GM18873 (cell line): ENCODE results near the gene KIAA1671.

Experiments used
- ATAC-seq: cut with Tn5 transposase; IDR thresholded peaks from one replicate; pipeline ENCODE4 v1.9.1; 2021; ENCODE audit warnings: mild to moderate bottlenecking, moderate library complexity, moderate number of reproducible peaks; ENCODE audit not compliant: unreplicated experiment, low FRiP score

Gene KIAA1671

DNA sequence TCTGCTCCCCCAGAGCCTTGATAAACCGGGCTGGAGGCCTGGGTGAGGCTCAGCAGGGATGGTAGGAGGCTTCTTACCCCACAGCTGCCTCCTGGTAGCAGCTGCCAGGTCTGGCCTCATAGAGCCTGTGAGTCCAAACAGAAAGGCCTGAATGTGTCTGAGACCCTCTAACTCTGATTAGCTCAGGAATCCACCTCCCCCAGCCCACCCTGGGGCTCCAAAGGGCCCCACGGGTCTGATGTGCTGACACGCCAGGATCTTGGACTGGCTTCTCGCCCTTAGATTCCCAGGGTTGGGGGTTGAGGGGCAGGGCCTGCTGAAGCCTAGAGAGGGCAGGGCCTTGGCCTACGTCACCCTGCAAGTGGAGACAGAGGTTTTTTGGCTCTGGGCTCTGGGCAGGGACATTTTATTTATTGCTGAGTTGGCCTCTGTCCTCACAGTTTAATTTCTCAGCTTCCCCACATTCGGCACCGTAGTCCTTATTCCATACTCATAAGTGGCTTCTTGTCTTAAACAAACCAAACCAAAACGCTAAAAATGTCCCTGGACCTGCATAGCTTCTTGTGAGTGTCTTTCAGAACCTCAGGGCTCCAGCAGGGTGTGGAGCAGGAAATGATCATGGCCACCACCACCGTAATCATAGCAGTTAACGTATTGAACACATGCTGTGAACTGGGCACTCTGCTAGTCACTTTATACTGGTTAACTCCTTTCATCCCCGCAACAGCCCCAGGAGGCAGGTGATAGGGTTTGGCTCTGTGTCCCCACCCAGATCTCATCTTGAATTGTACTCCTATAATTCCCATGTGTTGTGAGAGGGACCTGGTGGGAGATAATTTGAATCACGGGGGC is 25.1 kb downstream of the KIAA1671 start:
- ATAC-seq = no peak

GRCh38 chr22:24978308-24978707 is 25.8 kb downstream of the KIAA1671 start:
- no peak for ATAC-seq

DNA sequence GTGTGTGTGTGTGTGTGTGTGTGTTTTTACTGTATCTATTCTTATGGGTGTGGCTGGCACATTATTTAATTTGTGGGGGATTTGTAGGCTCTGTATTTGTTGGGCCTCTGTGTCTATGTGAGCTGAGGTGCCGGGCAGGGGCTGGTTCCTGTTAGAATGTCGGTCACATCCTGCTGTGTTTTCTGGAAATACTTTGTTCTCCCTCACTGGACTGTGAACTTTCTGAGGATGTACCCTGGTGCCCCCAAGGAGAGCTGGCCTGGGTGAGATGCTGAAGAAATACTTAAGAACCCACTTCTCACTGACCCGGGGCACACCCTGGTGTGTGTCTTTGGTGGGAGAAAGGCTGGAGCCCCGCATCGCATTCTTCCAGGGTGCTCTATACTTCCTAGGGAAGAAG is 28.6 kb downstream of the KIAA1671 start:
- ATAC-seq = no peak

DNA sequence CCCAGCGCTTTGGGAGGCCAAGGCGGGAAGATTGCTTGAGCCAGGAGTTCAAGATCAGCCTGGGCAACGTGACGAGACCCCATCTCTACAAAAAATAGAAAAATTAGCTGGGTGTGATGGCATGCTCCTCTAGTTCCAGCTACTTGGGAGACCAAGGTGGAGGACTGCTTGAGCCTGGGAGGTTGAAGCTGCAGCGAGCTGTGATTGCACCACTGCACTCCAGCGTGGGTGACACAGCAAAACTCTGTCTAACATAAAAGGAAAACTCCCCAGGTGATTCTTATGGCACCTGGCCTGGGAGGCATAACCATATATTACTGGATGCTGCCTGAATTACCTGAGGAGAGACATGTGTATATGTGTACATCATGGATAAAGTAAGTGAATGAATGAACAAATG is 29.1 kb downstream of the KIAA1671 start:
- no peak for ATAC-seq

- ATAC-seq = no peak
Measured at GRCh38 chr22:24982301-24983056, 30.0 kb downstream of the KIAA1671 start.

DNA sequence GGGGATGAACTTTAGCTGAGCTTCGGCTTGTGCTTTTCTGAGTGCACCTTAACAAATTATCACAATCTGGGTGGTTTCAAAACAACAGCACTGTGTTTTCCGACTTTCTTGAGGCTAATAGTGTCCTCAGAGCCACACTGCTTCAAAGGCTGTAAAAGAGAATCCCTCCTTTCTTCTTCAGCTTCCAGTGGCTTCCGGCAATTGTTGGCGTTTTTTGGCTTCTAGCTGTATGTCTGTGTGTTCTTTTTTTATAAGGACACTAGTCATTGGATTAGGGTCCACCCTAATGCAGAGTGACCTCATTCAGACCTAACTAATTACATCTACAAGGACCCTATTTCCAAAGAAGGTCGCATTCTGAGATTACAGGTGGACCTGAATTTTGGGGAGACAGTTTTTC is 30.6 kb downstream of the KIAA1671 start:
- ATAC-seq = no peak

- ATAC-seq = no peak
Measured at GRCh38 chr22:24984122-24984521, 31.6 kb downstream of the KIAA1671 start.

GRCh38 chr22:24985826-24986214 is 33.3 kb downstream of the KIAA1671 start:
- ATAC-seq = no peak

GRCh38 chr22:24986816-24987215 is 34.3 kb downstream of the KIAA1671 start:
- ATAC-seq = no peak

GRCh38 chr22:24989135-24989534 is 36.6 kb downstream of the KIAA1671 start:
- ATAC-seq = no peak

GRCh38 chr22:24989541-24989951 is 37.0 kb downstream of the KIAA1671 start:
- ATAC-seq = no peak

GRCh38 chr22:24990344-24990905 is 37.9 kb downstream of the KIAA1671 start:
- ATAC-seq = no peak

GRCh38 chr22:24992946-24993345 is 40.4 kb downstream of the KIAA1671 start:
- ATAC-seq = no peak

DNA sequence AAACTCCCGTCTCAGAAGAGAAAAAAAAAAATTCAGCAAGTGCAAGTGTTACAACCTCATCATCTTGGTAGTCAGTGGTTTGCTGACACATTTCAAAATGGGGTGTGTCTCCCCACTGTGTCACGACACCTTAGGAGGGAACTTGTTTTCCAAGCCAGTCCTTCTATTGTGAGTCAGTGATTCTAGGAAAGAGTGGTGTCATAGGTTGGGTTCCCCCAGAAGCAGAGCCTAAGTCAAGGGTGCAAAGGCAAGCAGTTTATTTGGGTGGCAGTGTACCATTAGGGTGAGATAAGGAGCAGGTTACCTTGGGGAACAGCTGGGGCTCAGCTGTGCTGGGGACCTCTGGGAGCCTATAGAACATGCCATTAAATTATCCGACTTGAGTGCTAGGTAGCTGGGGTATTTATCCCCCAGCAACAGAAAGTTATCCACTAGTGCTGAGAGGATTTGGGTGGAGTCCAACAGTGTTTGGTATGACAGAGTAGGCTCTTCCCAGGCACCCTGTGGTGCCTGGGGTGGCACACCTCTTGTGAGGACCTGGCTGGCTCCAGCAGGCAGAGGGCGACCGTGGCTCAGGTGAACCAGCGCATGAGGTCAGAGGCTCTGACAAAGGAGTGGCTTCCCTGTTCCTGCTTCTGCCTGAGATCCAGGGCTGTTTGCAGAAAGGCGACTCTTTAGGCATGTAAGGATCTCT is 41.7 kb downstream of the KIAA1671 start:
- ATAC-seq = no peak

- no peak for ATAC-seq
Measured at GRCh38 chr22:24995649-24996180, 43.2 kb downstream of the KIAA1671 start.

DNA sequence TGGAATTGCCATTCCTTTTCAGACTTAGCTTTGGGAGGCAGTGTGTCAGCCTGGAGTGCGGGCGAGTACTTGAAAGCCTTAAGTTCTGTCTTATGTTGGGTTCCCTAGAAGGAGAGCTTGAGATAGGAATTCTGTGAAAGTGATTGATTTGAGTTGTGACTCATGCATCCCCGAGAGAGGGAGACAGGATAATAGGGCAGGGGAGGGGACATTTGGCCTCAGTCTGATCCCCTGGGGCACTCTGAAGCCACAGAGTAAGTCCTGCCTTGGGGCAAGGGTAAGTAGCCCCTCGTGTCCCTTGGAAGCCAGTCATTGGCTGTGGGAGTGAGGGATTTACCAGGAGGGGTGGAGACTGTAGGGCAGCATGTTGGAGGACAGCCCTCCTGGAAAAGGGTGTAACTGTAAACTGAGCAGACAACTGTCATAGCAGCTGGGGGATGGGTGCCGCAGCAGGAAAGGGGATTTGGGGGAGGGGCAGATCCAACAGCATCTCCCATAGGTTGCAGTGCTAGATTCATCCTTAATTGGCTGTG is 44.0 kb downstream of the KIAA1671 start:
- no peak for ATAC-seq

DNA sequence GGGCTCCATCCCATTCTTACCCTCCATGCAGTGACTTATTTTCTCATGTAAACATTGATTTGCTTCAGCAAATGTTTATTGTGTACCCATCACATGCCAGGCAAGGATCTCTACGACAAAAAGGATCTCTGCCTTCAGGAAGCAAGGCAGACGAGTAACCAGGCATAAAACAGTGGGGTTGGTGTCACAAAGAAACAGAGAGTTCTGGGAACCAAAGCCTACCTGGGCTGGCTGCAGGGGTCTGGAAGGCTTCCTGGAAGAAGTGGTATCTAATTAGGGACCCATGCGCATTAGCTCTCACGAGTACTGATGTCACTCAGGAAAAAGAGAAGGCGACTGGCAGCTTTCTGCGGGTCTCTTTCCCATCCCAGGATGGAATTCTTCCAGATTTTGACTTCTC is 44.5 kb downstream of the KIAA1671 start:
- no peak for ATAC-seq

- ATAC-seq = no peak
Measured at GRCh38 chr22:25000686-25001085, 48.2 kb downstream of the KIAA1671 start.

DNA sequence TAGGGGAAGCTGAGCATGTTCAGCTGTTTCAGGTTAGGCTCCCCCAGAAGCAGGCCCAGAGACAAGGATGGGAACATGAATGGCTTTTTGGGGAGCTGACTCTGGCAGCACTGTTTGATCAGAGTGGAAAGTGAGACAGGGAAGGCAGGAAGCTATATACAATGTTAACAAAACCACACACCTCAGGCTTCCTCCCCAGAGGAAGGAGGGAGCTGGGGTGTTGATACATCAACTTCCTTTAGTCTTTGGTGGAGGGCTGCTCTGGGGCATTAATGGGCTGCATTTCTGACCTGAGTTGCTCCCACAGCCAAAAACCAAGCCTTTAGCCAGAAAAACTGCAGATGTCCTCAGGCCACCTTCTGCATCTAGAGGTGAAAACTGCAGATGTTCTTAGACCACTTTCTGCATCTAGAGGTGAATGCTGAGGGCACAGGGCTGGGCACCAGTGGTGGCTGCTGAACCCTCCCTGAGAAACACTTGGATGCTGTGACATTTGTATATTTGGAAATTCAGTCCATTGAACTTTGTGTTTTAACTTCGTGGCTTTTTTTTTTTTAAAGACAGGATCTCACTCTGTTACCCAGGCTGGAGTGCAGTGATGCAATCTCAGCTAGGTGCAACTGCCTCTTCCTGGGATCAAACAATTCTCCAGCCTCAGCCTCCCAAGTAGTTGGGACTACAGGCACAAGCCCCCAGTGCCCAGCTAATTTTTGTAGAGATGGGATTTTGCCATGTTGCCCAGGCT is 49.9 kb downstream of the KIAA1671 start:
- ATAC-seq = no peak

- no peak for ATAC-seq
Measured at GRCh38 chr22:25006354-25006753, 53.8 kb downstream of the KIAA1671 start.
